GM10266 (cell line): ENCODE results near the gene LYZL4.

Experiments
- DNase-seq: peaks from one replicate; pipeline ENCODE4 v3.0.0; 2012; ENCODE audit errors: extremely low spot score
- CTCF ChIP-seq: IDR thresholded peaks from 2 replicates; pipeline ENCODE4 v1.5.1; 2012; ENCODE audit warnings: mild to moderate bottlenecking, low read depth; ENCODE audit not compliant: control insufficient read depth, insufficient read depth; ENCODE audit errors: missing control alignments

LYZL4 gene

DNA sequence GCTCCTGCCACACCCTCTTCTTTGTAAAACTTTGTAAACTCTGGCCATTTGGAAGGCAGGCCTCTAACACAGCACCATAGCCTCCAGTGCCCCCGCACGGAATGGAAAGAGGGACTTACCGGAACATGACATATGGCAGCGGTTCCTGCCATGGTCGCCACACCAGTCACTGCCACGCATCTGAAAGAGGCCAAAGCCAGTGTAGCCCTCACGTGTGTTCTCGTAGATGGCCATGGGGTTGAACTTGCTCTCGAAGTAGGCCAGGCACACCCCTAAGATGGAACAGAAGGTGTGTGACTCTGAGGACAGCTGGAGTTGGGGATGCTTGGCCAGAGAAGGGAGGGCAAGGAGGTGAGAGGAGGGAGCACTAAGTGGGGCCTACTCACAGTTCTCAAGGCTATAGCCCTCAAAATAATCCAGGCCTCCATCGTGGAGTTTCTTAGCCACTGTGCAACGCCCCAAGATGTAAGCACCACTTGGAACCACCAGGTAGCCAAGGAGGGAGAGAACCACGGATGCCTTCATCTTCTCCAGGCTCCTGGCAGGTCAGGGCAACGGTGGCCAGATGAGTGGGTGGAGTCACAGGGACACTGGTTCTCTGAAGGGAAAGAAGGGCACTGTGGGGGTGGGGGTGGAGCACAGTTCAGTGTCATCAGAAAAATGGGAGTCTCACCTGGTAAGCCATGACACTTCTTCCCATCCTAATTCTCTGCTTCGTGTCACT is 3.5 kb downstream of the LYZL4 start:
- no peak for TF ChIP-seq CTCF
- DNase-seq, result no peak

DNA sequence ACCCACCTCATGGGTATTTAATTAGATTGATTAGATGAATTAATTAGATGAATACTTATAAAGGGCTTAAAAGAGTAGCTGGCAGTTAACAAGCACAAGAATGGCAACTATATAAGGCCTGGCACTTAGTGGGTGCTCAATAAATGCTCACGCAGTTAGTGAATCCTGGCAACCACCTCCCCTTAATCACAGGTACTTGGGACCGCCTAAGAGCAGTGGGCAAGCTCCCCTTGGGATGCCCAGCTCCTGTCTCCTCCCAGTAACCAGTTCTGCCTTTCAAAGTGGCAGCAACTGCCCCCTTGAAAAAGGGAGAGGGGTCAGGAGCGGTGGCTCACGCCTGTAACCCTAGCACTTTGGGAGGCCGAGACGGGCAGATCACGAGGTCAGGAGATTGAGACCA is 4.6 kb downstream of the LYZL4 start:
- DNase-seq, result no peak
- no peak for TF ChIP-seq CTCF

- no peak for DNase-seq
- no peak for TF ChIP-seq CTCF
Measured at GRCh38 chr3:42403737-42404136, 6.7 kb downstream of the LYZL4 start.

DNA sequence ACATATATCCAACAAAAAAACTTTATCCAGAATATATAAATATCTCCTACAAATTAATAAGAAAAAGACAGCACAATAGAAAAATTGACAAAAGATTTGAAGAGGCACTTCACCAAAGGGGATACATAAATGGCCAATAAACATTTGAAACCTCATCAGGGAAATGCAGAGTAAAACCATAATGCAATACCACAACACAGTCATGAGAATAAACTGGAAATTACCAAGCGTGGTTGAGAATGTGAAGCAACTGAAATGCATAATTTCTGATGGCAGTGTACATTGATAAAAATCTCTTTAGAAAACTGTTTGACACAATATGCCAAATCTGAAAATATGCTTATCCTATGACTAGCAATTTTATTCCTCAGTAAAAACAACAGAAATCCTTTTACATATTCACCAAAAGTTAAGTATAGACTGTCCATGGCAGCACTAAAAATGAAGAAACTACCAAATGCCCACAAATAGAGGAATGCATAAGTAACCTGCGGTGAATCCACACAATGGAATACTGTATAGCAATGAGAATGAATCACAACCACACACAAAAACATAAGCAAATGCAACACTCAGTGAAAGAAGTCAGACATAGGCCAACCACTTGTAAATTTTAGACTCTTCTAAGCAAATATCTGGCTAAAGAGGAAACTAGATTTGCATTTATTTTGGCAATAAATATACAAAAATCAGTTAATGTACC is 7.9 kb downstream of the LYZL4 start:
- no peak for DNase-seq
- TF ChIP-seq CTCF, result no peak

- TF ChIP-seq CTCF, result no peak
- DNase-seq, result no peak
Measured at GRCh38 chr3:42398080-42398479, 12.3 kb downstream of the LYZL4 start.

DNA sequence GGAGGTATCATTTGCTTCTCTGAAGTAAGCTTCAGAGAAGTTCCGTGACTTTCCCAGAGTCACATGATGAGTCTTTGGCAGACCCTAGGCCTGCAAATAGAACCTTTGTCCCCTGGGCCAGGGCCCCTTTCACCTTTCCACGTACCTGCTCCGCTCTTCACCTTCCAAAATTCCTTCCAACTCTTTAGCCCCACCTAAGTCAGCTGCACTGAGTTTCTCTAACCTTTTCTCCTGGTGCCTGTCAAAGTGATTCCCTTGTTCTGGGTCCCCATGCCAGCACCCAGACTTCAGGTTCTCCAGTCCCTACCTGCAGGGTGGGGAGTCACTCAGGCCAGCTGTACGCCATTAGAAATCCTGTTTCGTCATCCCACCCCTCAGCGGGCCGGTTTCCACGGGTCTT is 12.8 kb downstream of the LYZL4 start:
- no peak for TF ChIP-seq CTCF
- no peak for DNase-seq

DNA sequence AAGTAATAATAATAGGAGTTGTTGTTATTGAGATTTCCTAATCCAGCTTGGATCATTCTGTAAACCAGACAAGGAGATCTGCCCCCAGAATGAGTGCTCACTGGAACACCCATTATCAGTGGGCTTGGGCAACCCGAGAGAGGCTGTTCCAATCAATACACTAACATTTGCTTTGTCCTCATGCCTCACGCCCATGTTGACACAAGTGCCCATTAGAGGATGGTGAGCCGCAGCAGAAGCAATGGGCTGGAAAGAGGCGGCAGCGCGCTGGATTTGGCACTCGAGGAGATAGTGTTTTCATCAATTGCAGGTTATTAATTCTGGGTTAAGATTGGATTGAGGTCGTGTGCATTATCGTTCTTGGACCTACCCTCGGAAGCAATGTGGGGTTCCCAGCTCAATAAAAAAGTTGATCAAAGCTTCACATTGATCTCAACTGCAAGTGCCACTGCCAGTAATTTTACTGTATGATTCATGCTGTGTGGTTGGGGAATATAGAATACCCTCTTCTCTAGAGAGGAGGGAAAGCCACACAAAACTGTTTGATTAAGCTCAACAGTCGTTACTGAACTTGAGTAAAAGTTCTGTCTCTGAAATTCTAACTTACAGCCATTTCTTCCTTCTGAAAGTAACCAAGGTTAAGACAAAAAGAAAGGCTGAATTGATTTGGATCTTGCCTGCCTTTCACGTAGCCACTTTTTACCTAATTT is 15.7 kb downstream of the LYZL4 start:
- DNase-seq, result no peak
- TF ChIP-seq CTCF, result no peak
